ENCODE data around the gene BATF3. TPM values are rescaled to one million over a fixed set of nuclear protein-coding genes. Genes with fewer than 3 reads are reported as not detected.

BATF3 gene
- total and polyA plus RNA-seq, 2 donors (not counting 3 experiments of a cell fraction or from before 2014, with no cell fraction given), result 0.69 to 1.9 TPM

GRCh38 chr1:212696721-212697331 is 2.8 kb downstream of the BATF3 start:
- H4K20me1 ChIP-seq (replicated peaks; ENCODE audit: control insufficient read depth, extremely low read depth, insufficient read depth, low read length), result no peaks in the 10 kb centered on the region
- ChIA-PET POLR2A (no interaction called here), CTCF (interaction anchor here (1.0 to 4.8 kb wide), 4 partner anchors 29 to 1016 kb away, joined by 3 to 22 read pairs (median 10); no protein-coding TSS in a partner anchor)
- no peaks in the 10 kb centered on the region for H3K36me3 ChIP-seq (ENCODE audit: control insufficient read depth in 2 of 2, extremely low read depth in 1 of 2, insufficient read depth in 2 of 2, low read length in 2 of 2)
- TF ChIP-seq EZH2 (IDR thresholded peaks at IDR 0.05; ENCODE audit: borderline replicate concordance, low read depth, low read length, severe bottlenecking) (no peak), FOS (IDR thresholded peaks at IDR 0.05; ENCODE audit: borderline replicate concordance, insufficient read depth, low read length) (no peak), CTCF (IDR thresholded peaks at IDR 0.05; ENCODE audit: extremely low read depth in 1 of 2, insufficient read depth in 1 of 2, low read depth in 1 of 2, low read length in 2 of 2) (no peak), JUN (IDR thresholded peaks at IDR 0.05; ENCODE audit: borderline replicate concordance, insufficient read depth, insufficient read length, low read depth) (no peak), MYC (IDR thresholded peaks at IDR 0.05; ENCODE audit: low read depth, low read length) (no peak), GATA2 (IDR thresholded peaks at IDR 0.05; ENCODE audit: insufficient read depth, insufficient read length, low read depth, low read length) (no peak), POLR2AphosphoS5 (IDR thresholded peaks at IDR 0.05; ENCODE audit: insufficient read depth, low read depth, low read length) (no peak), POLR2A (IDR thresholded peaks at IDR 0.05; ENCODE audit: low read depth, low read length) (no peak)
- TF ChIP-seq, protein P1, sequence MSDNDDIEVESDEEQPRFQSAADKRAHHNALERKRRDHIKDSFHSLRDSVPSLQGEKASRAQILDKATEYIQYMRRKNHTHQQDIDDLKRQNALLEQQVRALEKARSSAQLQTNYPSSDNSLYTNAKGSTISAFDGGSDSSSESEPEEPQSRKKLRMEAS (IDR thresholded peaks at IDR 0.05; ENCODE audit: insufficient read depth, insufficient read length), result no peak
- dilution Hi-C loops (cut with MboI; ENCODE audit: extremely low pct_ligation_motif_present, low sequenced_read_pairs) (no loop called here), intact Hi-C loops (cut with micrococcal nuclease) (loop anchor here (5.0 kb wide), 1 partner anchor 355 kb away; no protein-coding TSS in a partner anchor)
- no peak for DNase-seq (ENCODE audit: low read depth, low spot score)
- H3K79me2 ChIP-seq (ENCODE audit: control insufficient read depth, insufficient read depth, low read length), result no peaks in the 10 kb centered on the region
- no peak overlapping the region for H3K9ac ChIP-seq (replicated peaks; ENCODE audit: extremely low read depth, insufficient read depth, low read length)
- H2AFZ ChIP-seq (ENCODE audit: low read depth, low read length), result no peak overlapping the region
- H3K4me1 ChIP-seq (ENCODE audit: control insufficient read depth, extremely low read depth, insufficient read depth, low read length), result peaks cover 16% of the 10 kb centered on the region
- H3K9me1 ChIP-seq (replicated peaks; ENCODE audit: control insufficient read depth, extremely low read depth, insufficient read depth, low read length), result no peaks in the 10 kb centered on the region
- no peaks in the 10 kb centered on the region for H3K9me3 ChIP-seq (replicated peaks; ENCODE audit: control insufficient read depth, insufficient read depth, low read length)
- no peak overlapping the region for H3K4me2 ChIP-seq (ENCODE audit: insufficient read depth, low read length)
- BruUV-seq (replicated peaks), result no TSS peak
- no peak overlapping the region for H3K4me3 ChIP-seq (replicated peaks in 1 of 3; ENCODE audit: insufficient read depth in 1 of 3, low read depth in 1 of 3, low read length in 3 of 3)
- no peak for FAIRE-seq
- no peak overlapping the region for H3K27ac ChIP-seq (ENCODE audit: insufficient read depth, low read depth, low read length)
- H3K27me3 ChIP-seq (ENCODE audit: control insufficient read depth in 2 of 2, insufficient read depth in 2 of 2, low read length in 2 of 2), result peaks cover 41 to 59% of the 10 kb centered on the region in 2 experiments

All from endothelial cell of umbilical vein (primary cell).